Natural killer cell treated with Interleukin-12 subunit alpha and Interleukin-12 subunit beta and Interleukin-15 and Interleukin-18, amount 100 ng/mL, for 72 hours (primary cell): Measurements from ENCODE around the gene GOLM1. TPM values are rescaled to one million over a fixed set of nuclear protein-coding genes. Genes with fewer than 3 reads are reported as not detected.

ENCODE experiments used
- ATAC-seq, 2 donors: fragments of 150-1000 bp; cut with Tn5 transposase in 1 of 2; sonication (Bioruptor Pico), chemical (Tn5 transposase) in 1 of 2; 2 replicates each; pipeline ENCODE4 v1.10.0; 2021
- DNase-seq: peaks from one replicate; pipeline ENCODE4 v3.0.0; 2022; ENCODE audit warnings: low spot score
- H3K27ac Mint-ChIP-seq, 2 donors: 1 replicate in 1 of 2; 2 replicates in 1 of 2; pipeline ENCODE4 v1.8.0; 2022; ENCODE audit warnings: mixed read lengths in 2 of 2, mild to moderate bottlenecking in 1 of 2, moderate library complexity in 1 of 2
- H3K27me3 Mint-ChIP-seq, 2 donors: 1 replicate in 1 of 2; 2 replicates in 1 of 2; pipeline ENCODE4 v1.8.0; 2022; ENCODE audit warnings: mixed read lengths in 2 of 2
- H3K36me3 Mint-ChIP-seq: one replicate; pipeline ENCODE4 v1.8.0; 2022; ENCODE audit warnings: mixed read lengths
- H3K4me1 Mint-ChIP-seq, 2 donors: 1 replicate in 1 of 2; 2 replicates in 1 of 2; pipeline ENCODE4 v1.8.0; 2022; ENCODE audit warnings: low read depth in 2 of 2, mixed read lengths in 2 of 2, mild to moderate bottlenecking in 1 of 2
- H3K4me3 Mint-ChIP-seq: one replicate; pipeline ENCODE4 v1.8.0; 2022; ENCODE audit warnings: mixed read lengths
- H3K9me3 Mint-ChIP-seq: 2 replicates; pipeline ENCODE4 v1.8.0; 2022; ENCODE audit warnings: mixed read lengths
- total RNA-seq, 2 donors: library from RNA; stranded (reverse); gene quantifications; one replicate each; pipeline ENCODE4 v1.2.3, GENCODE V29; 2022

GOLM1 gene
- total RNA-seq, 2 donors from 2014 or later: 3.6 to 20.5 TPM

DNA sequence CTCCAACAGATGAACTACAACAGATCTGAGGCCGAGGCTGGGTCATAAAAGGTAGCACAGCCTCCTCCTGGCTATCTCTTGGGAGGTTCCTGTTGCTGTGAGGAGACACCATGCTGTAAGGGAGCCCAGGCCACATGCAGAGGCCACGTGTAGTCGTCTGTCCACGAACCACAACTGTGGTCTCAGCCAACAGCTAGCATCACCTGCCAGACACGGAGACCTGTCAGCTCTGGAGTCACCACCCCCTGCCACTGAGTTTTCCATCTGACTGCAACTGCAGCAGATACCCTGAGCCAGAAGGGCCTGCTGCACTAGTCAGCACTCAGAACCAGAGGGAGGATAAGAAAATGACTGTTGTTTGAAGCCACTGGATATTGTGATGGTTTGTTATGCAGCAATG is 12.7 kb upstream of the GOLM1 start:
- Mint-ChIP-seq H3K9me3 (peaks cover under 1% of the 10 kb centered on the region), H3K27ac (no peak overlapping the region), H3K27me3 (peaks cover 0 to 6% of the 10 kb centered on the region in 2 donors), H3K4me1 (peaks cover 2% of the 10 kb centered on the region in 2 donors), H3K36me3 (no peaks in the 10 kb centered on the region), H3K4me3 (no peak overlapping the region)
- DNase-seq: no peak
- ATAC-seq: no peak

DNA sequence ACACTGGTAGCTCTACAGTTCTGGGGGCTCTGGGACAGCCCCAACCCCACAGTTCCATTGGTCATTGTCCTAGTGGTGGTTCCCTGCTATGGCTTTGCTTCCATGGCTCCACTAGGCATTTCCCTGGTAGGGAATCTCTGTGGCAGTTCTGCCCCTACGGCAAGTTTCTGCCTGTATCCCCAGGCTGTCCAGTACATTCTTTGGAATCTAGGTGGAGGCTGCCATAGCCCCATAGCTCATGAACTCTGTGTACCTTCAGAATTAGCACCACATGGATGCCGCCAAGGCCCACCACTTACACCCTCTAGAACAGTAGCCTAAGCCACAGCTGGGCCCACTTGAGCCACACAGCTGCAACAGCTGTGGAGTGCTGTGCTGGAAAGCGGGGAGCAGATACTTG is 3.3 kb upstream of the GOLM1 start:
- Mint-ChIP-seq H3K27ac (no peak overlapping the region), H3K9me3 (peaks cover 2% of the 10 kb centered on the region), H3K4me1 (peaks cover 17 to 23% of the 10 kb centered on the region in 2 donors), H3K36me3 (no peaks in the 10 kb centered on the region), H3K4me3 (no peak overlapping the region), H3K27me3 (peaks cover 14 to 23% of the 10 kb centered on the region in 2 donors)
- DNase-seq (no peak), ATAC-seq (no peak)

DNA sequence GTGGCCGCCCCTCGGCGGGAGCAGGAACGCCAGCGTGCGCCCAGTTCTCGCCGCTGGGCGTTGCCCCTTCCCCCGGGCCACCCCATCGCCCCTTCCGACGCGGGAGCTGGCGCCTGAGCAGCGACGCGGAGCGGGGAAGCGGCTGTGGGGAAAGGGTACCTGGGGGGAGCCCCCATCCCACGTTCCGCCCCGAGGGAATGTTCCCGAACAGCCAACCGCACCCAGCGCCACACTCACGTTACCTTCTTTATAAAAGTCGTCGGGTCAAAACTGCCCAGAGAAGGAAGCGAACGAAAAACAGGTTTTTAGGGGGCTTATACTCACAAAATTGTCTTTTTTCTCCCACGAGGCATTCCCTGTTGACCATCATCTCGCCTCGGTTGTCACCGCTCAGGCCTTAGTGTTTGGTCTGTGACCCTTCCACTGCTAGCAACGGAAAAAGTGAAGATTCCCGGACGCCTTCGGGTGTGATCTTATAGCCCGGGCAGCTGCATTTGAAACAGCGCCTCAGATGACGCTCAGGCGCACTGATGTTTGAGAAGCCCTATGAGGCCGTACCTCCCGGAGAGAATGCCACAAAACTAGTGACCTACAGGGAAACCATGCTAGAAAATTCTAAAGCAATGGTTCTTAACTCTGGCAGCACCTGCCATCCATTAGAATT is 475 bp upstream of the GOLM1 start:
- no peaks in the 10 kb centered on the region for H3K9me3 Mint-ChIP-seq
- peak overlapping the region; percentile 88 for H3K4me3 Mint-ChIP-seq
- DNase-seq (no peak), ATAC-seq (peak in 1 of 2 donors; percentile 35)
- peak overlapping the region; percentile 58 to 76 for H3K27ac Mint-ChIP-seq
- peaks cover 21 to 25% of the 10 kb centered on the region in 2 donors for H3K27me3 Mint-ChIP-seq
- H3K4me1 Mint-ChIP-seq: peaks cover 13 to 20% of the 10 kb centered on the region in 2 donors
- H3K36me3 Mint-ChIP-seq: no peaks in the 10 kb centered on the region

DNA sequence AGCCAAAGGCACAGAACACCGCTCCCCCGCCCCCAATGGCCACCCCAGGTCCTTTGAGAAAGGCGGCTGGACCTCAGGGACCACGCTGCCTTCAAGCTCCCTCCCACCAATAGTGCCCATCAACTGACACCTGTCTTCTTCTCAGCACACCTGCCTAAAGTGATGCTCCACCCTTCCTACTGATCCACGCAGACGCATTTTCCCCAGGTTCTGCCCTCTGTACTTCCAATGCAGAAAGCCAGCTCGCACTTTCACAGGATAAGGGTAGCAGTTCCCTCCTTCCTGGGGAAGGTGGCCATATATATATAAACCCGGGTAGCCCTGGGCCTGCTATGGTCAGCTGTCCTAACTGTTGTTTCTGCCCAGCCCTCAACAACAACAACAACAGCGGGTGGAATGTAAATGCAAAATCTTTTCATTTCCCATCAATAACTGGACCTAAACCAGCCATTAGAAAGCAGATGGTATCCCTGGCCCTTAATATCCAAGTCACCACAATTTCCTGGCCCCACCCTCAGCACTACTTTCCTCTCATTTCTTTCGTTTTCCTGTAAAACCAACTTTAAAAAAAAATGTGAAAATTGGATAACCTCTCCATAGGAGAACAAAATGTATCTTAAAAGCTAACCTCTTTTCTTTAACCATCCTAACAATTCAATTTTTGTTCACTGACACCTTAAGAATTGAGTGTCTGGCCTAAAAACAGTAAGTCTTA is 1.7 kb downstream of the GOLM1 start:
- no peak for ATAC-seq
- H3K27ac Mint-ChIP-seq: peak overlapping the region in 1 of 2 donors; percentile 19
- no peaks in the 10 kb centered on the region for H3K36me3 Mint-ChIP-seq
- no peak for DNase-seq
- H3K4me1 Mint-ChIP-seq: peaks cover 13 to 20% of the 10 kb centered on the region in 2 donors
- H3K27me3 Mint-ChIP-seq: peaks cover 17 to 25% of the 10 kb centered on the region in 2 donors
- H3K9me3 Mint-ChIP-seq: no peaks in the 10 kb centered on the region
- peak overlapping the region; percentile 61 for H3K4me3 Mint-ChIP-seq

DNA sequence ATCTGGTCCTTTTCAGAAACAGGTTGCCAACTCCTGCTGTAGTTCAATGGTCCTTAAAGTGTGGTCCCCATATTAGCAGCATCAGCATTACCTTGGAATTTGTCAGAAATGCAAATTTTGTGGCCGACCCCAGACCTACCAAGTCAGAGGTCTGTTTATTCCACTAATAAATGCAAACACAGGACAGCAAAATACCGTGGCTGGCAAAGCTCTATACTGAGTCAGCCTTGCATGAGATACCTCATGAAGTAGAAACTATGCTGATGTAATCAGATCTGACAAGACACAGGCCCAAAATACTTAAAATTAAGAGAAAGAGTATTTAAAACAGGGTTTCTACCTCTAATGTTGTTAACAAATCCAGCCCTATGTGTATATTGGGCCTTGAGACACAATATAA is 3.0 kb downstream of the GOLM1 start:
- H3K4me3 Mint-ChIP-seq: no peak overlapping the region
- H3K27ac Mint-ChIP-seq: no peak overlapping the region
- no peak for DNase-seq
- H3K9me3 Mint-ChIP-seq: no peaks in the 10 kb centered on the region
- H3K4me1 Mint-ChIP-seq: peaks cover 13 to 20% of the 10 kb centered on the region in 2 donors
- H3K36me3 Mint-ChIP-seq: no peaks in the 10 kb centered on the region
- peaks cover 17 to 25% of the 10 kb centered on the region in 2 donors for H3K27me3 Mint-ChIP-seq
- ATAC-seq: no peak

DNA sequence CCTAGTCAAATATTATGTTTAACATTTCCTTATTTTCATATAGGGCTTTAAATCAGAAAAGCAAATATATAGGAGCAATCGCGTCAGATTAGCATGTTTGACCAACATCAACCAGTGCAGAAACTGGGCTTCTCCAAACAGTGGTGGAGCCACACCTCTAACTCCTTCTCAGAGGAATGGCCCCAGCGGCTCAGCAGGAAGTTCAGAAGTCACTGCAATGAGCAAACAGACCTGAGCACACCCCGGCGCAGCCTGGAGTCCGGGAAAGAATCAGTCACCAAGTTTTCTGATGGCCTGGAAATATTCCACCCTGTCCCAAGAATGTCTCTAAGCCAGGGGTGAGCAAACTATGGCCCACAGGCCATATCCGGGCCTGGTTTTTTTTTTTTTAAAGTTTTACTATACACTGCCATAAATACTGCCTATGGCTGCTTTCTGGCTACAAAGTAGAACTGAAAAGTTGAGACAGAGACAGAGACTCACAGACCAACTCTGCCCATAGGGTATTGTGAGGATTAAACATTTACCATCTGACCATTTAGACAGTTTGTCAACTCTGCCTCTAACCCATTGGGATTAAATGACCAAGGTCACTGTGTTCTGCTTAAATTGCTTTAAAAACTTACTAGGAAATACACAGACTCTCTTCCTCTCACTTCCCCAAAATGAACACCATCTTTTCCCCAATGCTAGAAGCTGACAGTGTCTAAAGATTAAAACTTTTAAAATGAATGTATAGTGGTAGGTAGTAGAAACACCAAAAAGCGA is 5.4 kb downstream of the GOLM1 start:
- H3K4me3 Mint-ChIP-seq: no peak overlapping the region
- ATAC-seq: no peak
- peaks cover 5 to 10% of the 10 kb centered on the region in 2 donors for H3K4me1 Mint-ChIP-seq
- no peaks in the 10 kb centered on the region for H3K9me3 Mint-ChIP-seq
- no peak for DNase-seq
- H3K27me3 Mint-ChIP-seq: peaks cover 15 to 25% of the 10 kb centered on the region in 2 donors
- H3K36me3 Mint-ChIP-seq: no peaks in the 10 kb centered on the region
- no peak overlapping the region for H3K27ac Mint-ChIP-seq

DNA sequence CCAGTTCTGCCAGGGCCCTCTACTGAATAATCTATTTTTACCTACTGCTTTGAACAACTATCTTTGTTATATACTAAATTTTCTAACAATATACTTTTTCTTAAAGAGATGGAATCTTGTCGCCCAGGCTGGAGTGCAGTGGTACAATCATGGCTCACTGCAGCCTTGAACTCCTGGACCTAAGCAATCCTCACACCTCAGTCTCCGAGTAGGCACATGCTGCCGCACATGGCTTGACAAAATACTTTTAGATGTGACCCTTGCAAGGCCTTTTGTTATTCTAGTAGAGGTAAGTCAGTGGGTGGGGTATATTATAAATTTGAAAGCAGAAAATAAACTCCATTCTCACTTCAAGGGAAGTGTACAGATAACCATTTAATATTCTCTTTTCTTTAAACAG is 7.9 kb downstream of the GOLM1 start:
- H3K9me3 Mint-ChIP-seq: no peaks in the 10 kb centered on the region
- no peak for DNase-seq
- ATAC-seq: no peak
- H3K27ac Mint-ChIP-seq: no peak overlapping the region
- H3K27me3 Mint-ChIP-seq: peaks cover 15 to 24% of the 10 kb centered on the region in 2 donors
- H3K4me3 Mint-ChIP-seq: no peak overlapping the region
- H3K4me1 Mint-ChIP-seq: peaks cover 0 to 2% of the 10 kb centered on the region in 2 donors
- peaks cover 5% of the 10 kb centered on the region for H3K36me3 Mint-ChIP-seq

DNA sequence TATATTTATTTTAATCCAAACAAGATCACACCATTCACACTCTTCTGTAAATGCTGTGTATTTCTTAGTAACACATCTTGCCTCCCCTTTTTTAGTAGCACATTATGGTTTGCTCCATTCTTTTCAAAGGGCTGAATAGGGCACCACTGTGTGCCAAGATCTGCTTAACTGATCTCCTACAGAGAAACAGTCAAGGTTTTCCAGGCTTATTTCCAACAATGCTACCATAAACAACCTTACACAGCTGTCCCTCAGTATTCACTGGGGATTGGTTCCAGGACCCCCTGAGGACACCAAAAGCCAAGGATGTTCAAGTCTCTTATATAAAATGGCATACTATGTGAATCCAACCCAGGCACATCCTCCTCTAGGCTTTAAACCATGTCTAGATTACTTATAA is 16.5 kb downstream of the GOLM1 start:
- no peaks in the 10 kb centered on the region for H3K9me3 Mint-ChIP-seq
- DNase-seq (no peak), ATAC-seq (no peak)
- no peaks in the 10 kb centered on the region for H3K36me3 Mint-ChIP-seq
- peaks cover 0 to 13% of the 10 kb centered on the region in 2 donors for H3K27me3 Mint-ChIP-seq
- no peak overlapping the region for H3K4me3 Mint-ChIP-seq
- no peak overlapping the region for H3K27ac Mint-ChIP-seq
- H3K4me1 Mint-ChIP-seq: peaks cover 0 to 2% of the 10 kb centered on the region in 2 donors

DNA sequence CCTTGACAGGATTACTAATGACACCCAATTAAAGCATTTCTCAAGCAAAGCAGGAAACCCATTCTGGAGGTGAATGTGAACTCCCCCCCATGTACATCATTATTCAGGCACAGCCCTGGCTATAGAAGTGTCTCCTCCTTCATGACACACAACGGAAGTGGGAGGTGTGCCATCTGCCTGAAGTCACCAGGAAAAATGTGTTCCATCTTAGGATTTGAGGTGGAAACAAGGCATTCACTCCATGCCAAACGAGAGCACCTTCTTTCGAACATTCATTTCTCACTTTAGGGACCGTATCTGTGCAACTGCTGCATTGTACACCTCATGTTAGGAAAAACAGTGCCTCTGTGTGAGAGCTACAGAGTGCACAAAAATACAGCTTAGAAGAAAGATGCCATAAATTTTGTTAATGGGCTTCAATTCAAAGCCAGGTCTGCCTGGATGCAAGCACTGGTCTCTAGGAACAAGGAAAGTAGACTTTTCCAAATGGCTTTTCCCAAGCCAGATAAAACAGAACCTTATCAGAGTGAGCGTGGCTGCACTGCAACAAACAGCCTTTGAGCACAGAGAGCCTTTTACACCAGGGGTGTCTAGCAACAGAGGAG is 19.4 kb downstream of the GOLM1 start:
- Mint-ChIP-seq H3K27ac (no peak overlapping the region), H3K9me3 (no peaks in the 10 kb centered on the region), H3K27me3 (no peaks in the 10 kb centered on the region), H3K4me3 (no peak overlapping the region), H3K36me3 (no peaks in the 10 kb centered on the region), H3K4me1 (peaks cover 8 to 10% of the 10 kb centered on the region in 2 donors)
- DNase-seq (no peak), ATAC-seq (no peak)

DNA sequence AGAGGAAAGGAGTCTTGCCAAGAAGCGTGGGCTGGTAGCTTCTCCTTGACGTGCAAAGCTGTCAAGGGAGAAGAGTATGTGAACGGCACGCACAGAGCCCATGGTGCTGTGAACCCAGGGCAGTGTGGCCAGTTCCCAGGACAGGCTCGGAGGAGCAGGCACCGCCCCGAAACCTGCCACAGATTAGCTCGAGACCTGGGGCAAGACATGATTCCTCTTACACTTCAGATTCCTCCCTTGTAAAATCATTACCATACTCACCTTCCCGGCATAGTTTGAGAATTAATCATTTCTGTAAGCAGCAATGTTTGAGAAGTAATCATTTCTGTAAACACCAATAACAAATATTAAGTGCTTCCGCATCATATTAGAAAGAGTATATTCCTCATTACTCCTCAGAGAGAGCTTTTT is 19.9 kb downstream of the GOLM1 start:
- H3K4me1 Mint-ChIP-seq: peaks cover 13 to 15% of the 10 kb centered on the region in 2 donors
- H3K27ac Mint-ChIP-seq: no peak overlapping the region
- no peaks in the 10 kb centered on the region for H3K27me3 Mint-ChIP-seq
- H3K4me3 Mint-ChIP-seq: no peak overlapping the region
- DNase-seq: no peak
- no peak for ATAC-seq
- no peaks in the 10 kb centered on the region for H3K36me3 Mint-ChIP-seq
- H3K9me3 Mint-ChIP-seq: no peaks in the 10 kb centered on the region

DNA sequence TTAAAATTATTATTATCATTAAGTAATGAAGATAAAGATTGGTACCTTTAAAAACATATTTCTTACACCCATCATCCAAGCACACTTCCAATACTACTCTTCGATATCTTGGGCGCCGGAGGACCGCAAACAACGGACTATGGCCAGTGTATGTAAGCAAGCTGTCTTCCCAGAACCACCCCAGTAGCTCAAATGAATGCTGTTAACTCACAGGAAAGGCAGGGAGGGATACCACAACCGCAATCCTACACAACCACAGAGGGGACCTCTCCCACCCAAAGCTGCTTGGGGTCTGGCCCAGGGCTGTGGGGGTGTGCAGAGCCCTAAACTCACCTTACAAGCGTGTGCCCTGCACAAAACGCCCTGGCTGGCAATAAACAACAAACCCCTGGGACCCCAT is 20.6 kb downstream of the GOLM1 start:
- no peak overlapping the region for H3K27ac Mint-ChIP-seq
- H3K4me3 Mint-ChIP-seq: no peak overlapping the region
- H3K36me3 Mint-ChIP-seq: no peaks in the 10 kb centered on the region
- DNase-seq: no peak
- H3K27me3 Mint-ChIP-seq: no peaks in the 10 kb centered on the region
- ATAC-seq: no peak
- peaks cover 13 to 15% of the 10 kb centered on the region in 2 donors for H3K4me1 Mint-ChIP-seq
- no peaks in the 10 kb centered on the region for H3K9me3 Mint-ChIP-seq

DNA sequence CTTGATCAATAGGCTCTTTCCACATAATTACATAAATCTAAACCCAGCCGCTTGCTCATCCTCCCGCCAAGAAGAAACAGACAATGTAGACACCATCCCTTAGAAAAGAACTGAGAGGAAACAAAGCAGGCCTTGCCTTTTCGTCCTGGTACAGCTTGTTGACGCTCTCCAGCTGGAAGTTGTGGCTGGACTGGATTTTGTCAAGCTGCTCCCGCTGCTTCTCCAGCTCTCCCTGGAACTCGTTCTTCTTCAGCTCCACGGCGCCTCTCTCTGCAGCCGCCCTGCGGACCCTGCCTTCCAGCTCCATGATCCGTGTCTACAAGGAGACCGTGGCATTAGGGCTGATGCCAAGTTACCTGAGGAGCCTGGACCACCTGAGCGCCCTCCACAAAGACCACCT is 22.1 kb downstream of the GOLM1 start:
- no peaks in the 10 kb centered on the region for H3K27me3 Mint-ChIP-seq
- no peaks in the 10 kb centered on the region for H3K9me3 Mint-ChIP-seq
- ATAC-seq (no peak), DNase-seq (no peak)
- no peak overlapping the region for H3K27ac Mint-ChIP-seq
- H3K36me3 Mint-ChIP-seq: no peaks in the 10 kb centered on the region
- no peak overlapping the region for H3K4me3 Mint-ChIP-seq
- peaks cover 13 to 15% of the 10 kb centered on the region in 2 donors for H3K4me1 Mint-ChIP-seq

DNA sequence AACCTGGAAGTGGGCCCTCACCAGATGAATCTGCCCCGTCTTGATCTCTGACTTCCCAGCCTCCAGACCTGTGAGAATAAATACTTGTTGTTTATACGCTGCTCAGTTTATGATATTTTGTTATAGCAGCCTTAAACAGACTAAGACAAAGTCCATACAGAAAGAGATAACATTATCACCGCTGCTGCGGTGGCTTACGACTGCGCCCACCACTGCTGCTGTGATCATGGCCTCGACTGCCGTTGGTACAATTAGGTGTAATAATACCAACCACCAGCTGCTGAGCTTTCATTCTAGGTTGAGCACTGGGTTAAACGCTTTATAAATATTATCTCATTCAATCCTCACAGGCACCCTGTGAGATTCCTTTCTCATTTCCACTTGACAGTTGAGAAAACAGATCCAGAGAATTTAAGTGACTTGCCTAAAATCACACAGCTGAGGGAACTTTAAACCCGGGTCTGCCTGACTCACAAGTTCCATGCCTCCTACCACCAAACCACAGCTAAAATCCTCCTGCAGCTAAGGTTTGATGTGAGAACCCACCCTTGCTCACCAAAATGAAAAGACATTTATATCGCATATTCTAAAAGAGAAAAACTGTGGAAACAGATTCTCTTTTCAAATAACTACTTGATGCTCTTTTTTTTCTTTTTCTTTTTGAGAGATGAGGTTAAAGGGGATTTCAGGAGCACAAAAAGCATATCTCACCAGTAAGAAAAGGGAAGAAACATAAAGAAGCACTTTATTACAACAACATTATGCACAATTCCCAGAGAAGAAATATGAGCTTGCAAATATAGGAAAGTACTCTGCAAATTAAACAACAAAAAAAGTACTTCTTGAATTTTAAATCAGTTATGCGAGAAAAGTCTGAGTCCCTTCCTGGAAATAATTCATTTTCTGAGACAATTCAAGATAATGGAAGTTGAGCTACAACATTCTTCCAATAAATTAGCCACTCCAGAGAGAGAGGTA is 23.9 kb downstream of the GOLM1 start:
- peak overlapping the region; percentile 55 to 57 for H3K27ac Mint-ChIP-seq
- no peaks in the 10 kb centered on the region for H3K9me3 Mint-ChIP-seq
- no peaks in the 10 kb centered on the region for H3K27me3 Mint-ChIP-seq
- H3K4me3 Mint-ChIP-seq: peak overlapping the region; percentile 30
- peaks cover 13 to 15% of the 10 kb centered on the region in 2 donors for H3K4me1 Mint-ChIP-seq
- no peaks in the 10 kb centered on the region for H3K36me3 Mint-ChIP-seq
- peak; percentile 13 to 43 for ATAC-seq
- DNase-seq: no peak
